PC-3 (cell line): Measurements from ENCODE around the gene SLITRK5.

Source experiments
- CTCF ChIP-seq: fragments of 300-600 bp; sonication (generic); conservative IDR thresholded peaks from 2 replicates; pipeline ENCODE4 v1.5.1; 2017; ENCODE audit warnings: antibody characterized with exemption, low read depth, mild to moderate bottlenecking, low read length
- EZH2 ChIP-seq: fragments of 300-600 bp; sonication (generic); IDR thresholded peaks from one replicate; pipeline ENCODE4 v1.6.1; 2017; ENCODE audit warnings: antibody characterized with exemption, mild to moderate bottlenecking, low read length; ENCODE audit not compliant: unreplicated experiment

GRCh38 chr13:87667686-87668085, 3.5 kb upstream of the SLITRK5 start:
- TF ChIP-seq CTCF (no peak), EZH2 (no peak)
